Coronary artery (tissue), 2 donors: Measurements from ENCODE around the gene CTNNBL1.

Source experiments
- DNase-seq: peaks from one replicate; pipeline ENCODE4 v3.0.0-alpha.2; 2017; ENCODE audit warnings: low spot score
- H3K27ac ChIP-seq, 2 donors: fragments of 200-600 bp; sonication (generic); one replicate each; pipeline ENCODE4 v1.5.1; 2016 to 2019
- H3K4me3 ChIP-seq: fragments of 200-600 bp; sonication (generic); 2 replicates; pipeline ENCODE4 v1.5.1; 2016; ENCODE audit warnings: mild to moderate bottlenecking, moderate library complexity
- CTCF ChIP-seq: fragments of 200-600 bp; sonication (generic); IDR thresholded peaks from one replicate; pipeline ENCODE4 v1.5.1; 2019; ENCODE audit warnings: antibody characterized with exemption

Gene CTNNBL1

GRCh38 chr20:37898233-37899104 is 204.6 kb downstream of the CTNNBL1 start:
- H3K4me3 ChIP-seq: no peak overlapping the region
- DNase-seq: no peak
- TF ChIP-seq CTCF: no peak
- no peak overlapping the region for H3K27ac ChIP-seq

GRCh38 chr20:37899105-37900045 is 205.5 kb downstream of the CTNNBL1 start:
- Histone ChIP-seq H3K27ac (no peak overlapping the region), H3K4me3 (no peak overlapping the region)
- TF ChIP-seq CTCF: no peak
- DNase-seq: no peak

GRCh38 chr20:37901240-37901639 is 207.4 kb downstream of the CTNNBL1 start:
- no peak for TF ChIP-seq CTCF
- H3K27ac ChIP-seq: no peak overlapping the region
- DNase-seq: no peak
- H3K4me3 ChIP-seq: no peak overlapping the region

- H3K4me3 ChIP-seq: peak overlapping the region; percentile 69
- no peak for DNase-seq
- H3K27ac ChIP-seq: no peak overlapping the region
- TF ChIP-seq CTCF: no peak
Measured at GRCh38 chr20:37901654-37902503, 208.0 kb downstream of the CTNNBL1 start.

GRCh38 chr20:37902504-37903313 is 208.9 kb downstream of the CTNNBL1 start, which contains the start of gene VSTM2L:
Gene VSTM2L, plus strand, starts transcription at chr20:37903127. Its CDS starts 224 bp downstream, at chr20:37903351.
- TF ChIP-seq CTCF: no peak
- peak within 1 kb of the TSS; percentile 69 for H3K4me3 ChIP-seq
- H3K27ac ChIP-seq: no peak within 1 kb of the TSS
- DNase-seq: no peak
